Mucosa of descending colon (tissue), 3 donors: ENCODE measurements around the gene AGAP1. TPM values are rescaled to one million over a fixed set of nuclear protein-coding genes. Genes with fewer than 3 reads are reported as not detected.

Source experiments
- ATAC-seq: fragments of 200-7000 bp; cut with Tn5 transposase; one replicate; pipeline ENCODE4 v1.9.1; 2020; ENCODE audit warnings: mild to moderate bottlenecking, moderate library complexity
- DNase-seq, 3 donors: peaks; one replicate each; pipeline ENCODE4 v3.0.0-alpha.2; 2020
- H3K36me3 ChIP-seq: fragments of 200-600 bp; one replicate; pipeline ENCODE4 v1.8.0; 2021; ENCODE audit warnings: low read depth, mild to moderate bottlenecking
- H3K4me1 ChIP-seq: fragments of 200-600 bp; one replicate; pipeline ENCODE4 v1.8.0; 2021; ENCODE audit warnings: low read depth, mild to moderate bottlenecking
- H3K4me3 ChIP-seq: fragments of 200-600 bp; one replicate; pipeline ENCODE4 v1.8.0; 2021; ENCODE audit warnings: mild to moderate bottlenecking
- H3K9me3 ChIP-seq: fragments of 200-600 bp; one replicate; pipeline ENCODE4 v1.8.0; 2021; ENCODE audit warnings: mild to moderate bottlenecking
- intact Hi-C, 2 donors: fragments of 100-400 bp; cut with DNase I in 1 of 2; cut with micrococcal nuclease in 1 of 2; formaldehyde crosslinking; loops; one replicate each; pipeline versions ENCODE4 v1.11.0 to v1.11.1; 2022; cut with DNase I, micrococcal nuclease
- total RNA-seq, 3 donors: library from RNA; stranded (reverse); fragmentation: NEBNext Ultra II Directional in 2 of 3; extraction: Animal tissue kit (Norgen Biotek cat#: 25700) in 2 of 3; gene quantifications; one replicate each; pipeline versions ENCODE4 v1.2.1 to v1.2.4, GENCODE V29; 2021 to 2023
- TF ChIP-seq, protein P1 (sequence below): fragments of 200-600 bp; IDR thresholded peaks from one replicate; pipeline ENCODE4 v1.8.0; 2022; ENCODE audit warnings: antibody characterized with exemption, mild to moderate bottlenecking
- donor health status: DM: no; HTN: no; CAD: no; lungs with moderate emphysema.
- donor health status: DM: no; HTN: no; CAD: no.
- donor health status: DM: no; HTN: yes; CAD: no.

AGAP1 gene
- total RNA-seq, 3 donors from 2014 or later: 68.1 to 112 (median 88.9) TPM

DNA sequence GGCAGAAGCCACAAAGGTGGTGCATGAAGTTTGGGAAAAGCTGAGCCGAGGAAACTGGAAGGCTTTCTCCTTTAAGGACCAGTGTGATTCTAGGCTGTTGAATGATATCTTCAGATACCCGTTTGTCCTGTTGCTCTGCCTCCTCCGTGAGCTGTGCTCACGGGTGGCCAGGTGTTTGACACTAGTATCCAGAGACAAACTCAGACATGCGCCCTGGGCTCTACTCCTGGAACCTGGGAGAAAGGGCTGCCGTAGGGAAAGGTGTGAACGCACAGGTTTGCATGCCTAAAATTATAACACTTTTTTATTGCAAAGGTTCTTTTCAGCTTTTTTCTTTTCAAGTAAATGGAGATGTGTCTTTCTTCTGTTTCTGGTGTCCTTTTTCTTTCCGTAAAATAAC, 81.6 kb downstream of the AGAP1 start:
- no peak for ATAC-seq
- Histone ChIP-seq H3K9me3 (no peaks in the 10 kb centered on the region), H3K4me1 (no peaks in the 10 kb centered on the region), H3K36me3 (no peaks in the 10 kb centered on the region), H3K4me3 (no peak overlapping the region)
- DNase-seq: no peak
- intact Hi-C loops: no loop called here
- TF ChIP-seq, protein P1, sequence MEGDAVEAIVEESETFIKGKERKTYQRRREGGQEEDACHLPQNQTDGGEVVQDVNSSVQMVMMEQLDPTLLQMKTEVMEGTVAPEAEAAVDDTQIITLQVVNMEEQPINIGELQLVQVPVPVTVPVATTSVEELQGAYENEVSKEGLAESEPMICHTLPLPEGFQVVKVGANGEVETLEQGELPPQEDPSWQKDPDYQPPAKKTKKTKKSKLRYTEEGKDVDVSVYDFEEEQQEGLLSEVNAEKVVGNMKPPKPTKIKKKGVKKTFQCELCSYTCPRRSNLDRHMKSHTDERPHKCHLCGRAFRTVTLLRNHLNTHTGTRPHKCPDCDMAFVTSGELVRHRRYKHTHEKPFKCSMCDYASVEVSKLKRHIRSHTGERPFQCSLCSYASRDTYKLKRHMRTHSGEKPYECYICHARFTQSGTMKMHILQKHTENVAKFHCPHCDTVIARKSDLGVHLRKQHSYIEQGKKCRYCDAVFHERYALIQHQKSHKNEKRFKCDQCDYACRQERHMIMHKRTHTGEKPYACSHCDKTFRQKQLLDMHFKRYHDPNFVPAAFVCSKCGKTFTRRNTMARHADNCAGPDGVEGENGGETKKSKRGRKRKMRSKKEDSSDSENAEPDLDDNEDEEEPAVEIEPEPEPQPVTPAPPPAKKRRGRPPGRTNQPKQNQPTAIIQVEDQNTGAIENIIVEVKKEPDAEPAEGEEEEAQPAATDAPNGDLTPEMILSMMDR: no peak

DNA sequence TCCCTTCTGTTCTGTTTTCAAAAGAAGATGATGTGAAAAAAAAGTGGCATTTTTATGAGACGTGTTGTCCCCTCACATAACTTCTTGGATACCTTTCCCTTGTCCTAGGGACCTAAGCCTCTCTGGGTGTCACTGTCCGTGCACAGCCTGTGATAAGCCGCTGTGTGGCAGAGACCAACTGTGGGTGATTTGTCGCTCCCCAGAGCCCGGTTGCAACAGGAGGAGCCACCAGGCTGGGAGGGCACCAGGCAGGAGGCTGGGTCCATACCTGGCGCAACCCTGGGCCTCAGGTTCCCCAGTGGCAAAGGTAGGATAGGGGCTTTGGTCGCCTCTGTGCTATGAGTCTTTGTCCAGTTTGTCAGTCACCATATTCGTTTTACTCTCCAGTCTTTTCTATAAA, 82.1 kb downstream of the AGAP1 start:
- DNase-seq (no peak), ATAC-seq (no peak)
- Histone ChIP-seq H3K4me1 (no peaks in the 10 kb centered on the region), H3K4me3 (no peak overlapping the region), H3K36me3 (no peaks in the 10 kb centered on the region), H3K9me3 (no peaks in the 10 kb centered on the region)
- intact Hi-C loops: no loop called here
- TF ChIP-seq, protein P1: no peak

DNA sequence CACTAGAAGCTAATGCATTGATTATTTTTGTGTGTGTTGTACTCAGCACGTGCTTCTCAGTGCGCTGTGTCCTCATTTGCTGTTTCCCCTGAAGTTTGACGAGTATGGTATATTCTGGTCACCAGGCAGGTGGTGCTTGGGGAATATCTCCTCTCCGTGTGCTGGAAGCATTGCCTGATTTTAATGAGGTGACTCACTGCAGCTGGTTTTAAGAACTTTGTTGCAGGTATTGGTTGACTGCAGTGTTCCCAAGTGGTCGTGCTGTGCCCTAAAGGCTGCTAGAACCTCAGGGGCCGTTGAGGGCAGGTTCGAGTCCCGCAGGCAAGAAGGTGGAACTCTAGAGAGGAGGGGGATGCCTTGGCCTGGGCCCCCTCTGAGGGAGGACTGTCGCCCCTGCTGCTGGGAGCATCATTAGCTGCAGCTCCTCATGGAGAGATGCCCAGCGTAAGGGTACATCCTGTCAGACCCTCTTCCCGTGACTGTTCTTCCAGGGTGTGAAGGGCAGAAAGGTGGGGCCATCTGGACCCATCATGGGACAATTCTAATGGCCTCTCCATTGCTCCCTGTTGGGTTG, 82.6 kb downstream of the AGAP1 start:
- Histone ChIP-seq H3K36me3 (no peaks in the 10 kb centered on the region), H3K4me3 (no peak overlapping the region), H3K9me3 (no peaks in the 10 kb centered on the region), H3K4me1 (no peaks in the 10 kb centered on the region)
- ATAC-seq: no peak
- no peak for DNase-seq
- intact Hi-C loops: no loop called here
- TF ChIP-seq, protein P1: no peak

DNA sequence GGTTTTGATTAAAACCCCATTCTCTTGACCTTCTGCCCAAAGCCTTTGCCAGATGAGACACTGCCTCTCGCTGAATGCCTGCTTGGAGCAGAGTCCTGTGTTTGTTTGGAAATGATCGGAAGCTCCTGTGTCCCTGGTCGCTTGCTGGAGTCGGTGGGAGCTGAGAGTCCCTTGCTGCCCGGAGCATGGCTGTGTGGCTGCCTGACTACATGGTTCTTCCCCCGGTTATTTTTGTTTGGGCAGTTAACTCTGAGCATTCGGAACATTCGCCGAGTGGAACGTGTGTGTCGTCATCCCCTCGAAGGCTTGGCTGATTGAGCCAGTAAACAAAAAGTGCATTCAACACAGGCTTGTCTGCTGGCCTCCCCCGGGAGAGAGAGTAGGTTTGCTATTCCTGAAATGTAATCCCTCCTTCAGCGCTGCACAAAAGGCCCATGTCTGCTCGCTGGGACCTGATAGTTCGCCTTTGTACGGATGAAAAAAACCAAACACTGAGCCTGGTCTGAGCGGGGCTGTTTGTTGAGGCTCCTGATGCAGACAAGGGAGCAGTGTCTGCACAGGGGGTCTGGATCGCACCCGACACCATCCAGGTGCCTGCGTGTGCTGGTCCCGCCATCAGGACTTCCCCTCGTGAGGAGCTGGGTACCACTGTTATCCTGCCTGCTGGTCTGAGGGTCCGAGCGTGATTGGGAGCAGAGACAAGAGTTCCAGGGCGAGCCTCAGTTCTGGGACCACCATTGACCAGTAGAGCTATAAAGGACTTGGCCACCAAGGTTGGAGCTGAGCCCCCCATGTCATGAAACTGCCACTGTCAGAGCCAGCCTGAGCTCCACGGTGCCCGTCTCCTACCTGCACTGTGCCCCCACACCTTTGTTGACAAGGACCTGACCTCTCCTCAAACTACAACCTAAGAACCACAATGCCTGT, 83.8 kb downstream of the AGAP1 start:
- DNase-seq: no peak
- H3K36me3 ChIP-seq: no peaks in the 10 kb centered on the region
- no peaks in the 10 kb centered on the region for H3K9me3 ChIP-seq
- intact Hi-C loops: no loop called here
- peaks cover 4% of the 10 kb centered on the region for H3K4me1 ChIP-seq
- TF ChIP-seq, protein P1: no peak
- ATAC-seq: peak; percentile 24
- no peak overlapping the region for H3K4me3 ChIP-seq

DNA sequence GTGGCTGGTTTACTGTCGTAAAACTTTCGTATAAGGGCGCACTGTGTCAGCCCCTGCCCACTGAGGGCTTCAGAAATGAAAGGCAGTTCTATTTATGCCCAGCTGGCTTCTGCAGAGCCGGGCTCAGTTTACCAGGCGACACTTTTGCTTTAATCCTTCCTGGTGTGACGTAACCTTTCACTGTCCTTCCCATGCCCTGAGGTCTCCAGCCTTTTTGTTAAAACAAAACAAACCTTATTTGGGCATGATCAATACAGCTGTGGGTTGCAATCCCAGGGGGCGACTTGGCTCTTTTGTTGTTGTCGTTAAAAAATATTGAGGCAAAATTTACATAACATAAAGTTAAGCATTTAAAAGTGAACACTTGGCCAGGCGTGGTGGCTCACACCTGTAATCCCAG, 85.3 kb downstream of the AGAP1 start:
- no peaks in the 10 kb centered on the region for H3K9me3 ChIP-seq
- H3K4me3 ChIP-seq: no peak overlapping the region
- intact Hi-C loops: no loop called here
- TF ChIP-seq, protein P1: no peak
- ATAC-seq: no peak
- H3K4me1 ChIP-seq: peaks cover 6% of the 10 kb centered on the region
- DNase-seq: no peak
- no peaks in the 10 kb centered on the region for H3K36me3 ChIP-seq
